SK-N-SH treated with all-trans-retinoic acid at 6 μM for 48 hours (cell line): ENCODE measurements around the gene NBEA.

Experiments used
- ATAC-seq: fragments of 200-7000 bp; cut with Tn5 transposase; 3 replicates; pipeline ENCODE4 v1.9.1; 2020; ENCODE audit warnings: mild to moderate bottlenecking, moderate library complexity
- ARNTL ChIP-seq: fragments of 450-650 bp; formaldehyde crosslinking; IDR thresholded peaks from 2 replicates; pipeline ENCODE4 v1.5.0; 2020; ENCODE audit warnings: low read depth, mild to moderate bottlenecking, moderate library complexity, borderline replicate concordance
- BACH2 ChIP-seq: fragments of 250-450 bp; sonication (Bioruptor Pico); IDR thresholded peaks from 2 replicates; pipeline ENCODE4 v1.9.0; 2021; ENCODE audit warnings: mild to moderate bottlenecking, borderline replicate concordance
- CSDC2 ChIP-seq: fragments of 250-450 bp; sonication (Bioruptor Pico); IDR thresholded peaks from 2 replicates; pipeline ENCODE4 v1.5.0; 2020; ENCODE audit warnings: mild to moderate bottlenecking, moderate library complexity
- ESRRG ChIP-seq: fragments of 250-450 bp; sonication (Bioruptor Pico); IDR thresholded peaks from 2 replicates; pipeline ENCODE4 v1.6.1; 2021; ENCODE audit warnings: mild to moderate bottlenecking
- GLIS3 ChIP-seq: fragments of 250-450 bp; sonication (Bioruptor Pico); IDR thresholded peaks from 2 replicates; pipeline ENCODE4 v1.5.0; 2020; ENCODE audit warnings: mild to moderate bottlenecking, moderate library complexity
- ISL1 ChIP-seq: fragments of 250-450 bp; sonication (Bioruptor Pico); IDR thresholded peaks from 2 replicates; pipeline ENCODE4 v2.1.2; 2022; ENCODE audit warnings: mild to moderate bottlenecking, moderate library complexity
- OSR1 ChIP-seq: fragments of 250-450 bp; sonication (Bioruptor Pico); IDR thresholded peaks from 2 replicates; pipeline ENCODE4 v1.8.0; 2022; ENCODE audit warnings: moderate library complexity, mild to moderate bottlenecking, inconsistent platforms
- PPARA ChIP-seq: fragments of 250-450 bp; sonication (Bioruptor Pico); IDR thresholded peaks from 2 replicates; pipeline ENCODE4 v1.5.0; 2020; ENCODE audit warnings: mild to moderate bottlenecking, borderline replicate concordance
- RARB ChIP-seq: fragments of 250-450 bp; sonication (Bioruptor Pico); IDR thresholded peaks from 2 replicates; pipeline ENCODE4 v1.8.0; 2021; ENCODE audit warnings: mild to moderate bottlenecking, moderate library complexity
- SNAI2 ChIP-seq: fragments of 250-450 bp; sonication (Bioruptor Pico); IDR thresholded peaks from 2 replicates; pipeline ENCODE4 v1.5.0; 2020; ENCODE audit warnings: mild to moderate bottlenecking, moderate library complexity
- TCF4 ChIP-seq: fragments of 250-450 bp; sonication (Bioruptor Pico); IDR thresholded peaks from 2 replicates; pipeline ENCODE4 v1.8.0; 2021; ENCODE audit warnings: mild to moderate bottlenecking, moderate library complexity, borderline replicate concordance
- ZC3H10 ChIP-seq: fragments of 250-450 bp; sonication (Bioruptor Pico); IDR thresholded peaks from 2 replicates; pipeline ENCODE4 v1.5.1; 2021; ENCODE audit warnings: mild to moderate bottlenecking, moderate library complexity
- ZFP3 ChIP-seq: fragments of 250-450 bp; sonication (Bioruptor Pico); IDR thresholded peaks from 2 replicates; pipeline ENCODE4 v1.5.0; 2020; ENCODE audit warnings: mild to moderate bottlenecking, moderate library complexity
- ZFP30 ChIP-seq: fragments of 450-650 bp; formaldehyde crosslinking; IDR thresholded peaks from 2 replicates; pipeline ENCODE4 v1.5.0; 2022; ENCODE audit warnings: mild to moderate bottlenecking, moderate library complexity
- ZNF565 ChIP-seq: fragments of 450-650 bp; formaldehyde crosslinking; conservative IDR thresholded peaks from 2 replicates; pipeline ENCODE4 v1.5.0; 2020; ENCODE audit warnings: low read depth, mild to moderate bottlenecking, moderate library complexity
- ZNF8 ChIP-seq: fragments of 450-650 bp; formaldehyde crosslinking; IDR thresholded peaks from 2 replicates; pipeline ENCODE4 v1.5.0; 2020; ENCODE audit warnings: mild to moderate bottlenecking, moderate library complexity
- TF ChIP-seq, protein P1 (sequence below): fragments of 250-450 bp; sonication (Bioruptor Pico); IDR thresholded peaks from 2 replicates; pipeline ENCODE4 v1.8.0; 2021; ENCODE audit warnings: low read depth, mild to moderate bottlenecking, moderate library complexity, borderline replicate concordance
- TF ChIP-seq, protein P2 (sequence below): fragments of 250-450 bp; sonication (Bioruptor Pico); IDR thresholded peaks from 2 replicates; pipeline ENCODE4 v1.5.1; 2020; ENCODE audit warnings: low read depth, mild to moderate bottlenecking, moderate library complexity
- TF ChIP-seq, protein P3 (sequence below): fragments of 250-450 bp; sonication (Bioruptor Pico); IDR thresholded peaks from 2 replicates; pipeline ENCODE4 v1.8.0; 2020; ENCODE audit warnings: mild to moderate bottlenecking, moderate library complexity, borderline replicate concordance
- TF ChIP-seq, protein P4 (sequence below): fragments of 250-450 bp; sonication (Bioruptor Pico); IDR thresholded peaks from 2 replicates; pipeline ENCODE4 v1.5.1; 2021; ENCODE audit warnings: mild to moderate bottlenecking, moderate library complexity
- TF ChIP-seq, protein P5 (sequence below): fragments of 250-450 bp; sonication (Bioruptor Pico); IDR thresholded peaks from 2 replicates; pipeline ENCODE4 v1.5.0; 2020; ENCODE audit warnings: mild to moderate bottlenecking, moderate library complexity

The NBEA gene

DNA sequence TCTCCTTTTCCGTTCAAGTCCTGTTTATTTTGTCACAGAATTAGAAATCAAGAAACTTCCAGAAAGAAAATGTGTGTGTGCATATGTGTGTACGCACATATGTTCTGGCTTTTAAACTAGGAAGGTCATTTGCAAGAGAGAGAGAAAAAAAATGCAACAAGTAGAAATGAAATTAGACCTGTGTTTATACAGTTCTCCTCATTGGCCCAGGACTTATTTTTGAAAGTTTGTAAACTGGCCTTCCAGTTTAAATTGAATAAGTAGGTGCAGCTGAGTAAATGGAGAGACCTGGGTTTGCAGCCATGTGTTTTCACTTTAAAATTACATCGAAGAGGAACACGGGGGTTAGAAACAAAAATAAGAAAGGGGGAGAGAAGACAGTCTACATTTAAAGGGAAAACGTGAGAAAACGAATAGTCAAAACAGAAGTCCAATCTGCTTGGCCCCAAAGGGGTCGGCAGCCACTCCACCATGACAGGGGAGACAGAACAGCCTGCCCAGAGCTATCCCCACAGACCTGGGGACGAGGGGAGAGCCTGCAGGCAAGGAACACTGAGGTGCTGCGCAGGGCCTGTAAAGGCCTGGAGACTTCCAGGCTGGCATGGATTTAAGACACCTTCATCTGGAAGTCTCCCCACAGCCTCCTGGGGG, 751.2 kb downstream of the NBEA start:
- ATAC-seq: peak; percentile 60
- TF ChIP-seq ISL1 (no peak), TCF4 (CRISPR knock-in tag) (peak; percentile 85)

DNA sequence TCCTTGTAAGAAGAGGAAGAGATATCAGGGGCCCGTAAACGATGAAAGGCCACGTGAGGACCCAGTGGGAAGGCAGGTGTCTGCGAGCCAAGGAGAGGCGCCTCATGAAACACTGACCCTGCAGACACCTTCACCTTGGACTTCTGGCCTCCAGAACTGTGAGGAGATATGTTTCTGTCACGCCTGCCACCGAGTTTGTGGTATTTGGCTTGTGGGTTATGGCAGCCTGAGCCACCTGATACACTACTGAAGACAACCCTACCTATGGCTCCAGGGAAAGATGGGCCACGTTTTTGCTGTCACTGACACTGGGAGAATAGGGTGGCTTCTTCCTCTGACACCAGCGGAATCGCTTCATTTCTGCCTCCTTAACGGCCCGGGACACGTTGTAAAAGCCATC, 752.0 kb downstream of the NBEA start:
- no peak for ATAC-seq
- TF ChIP-seq CSDC2 (CRISPR knock-in tag) (no peak), ISL1 (no peak), ZFP30 (no peak), TCF4 (CRISPR knock-in tag) (no peak), GLIS3 (CRISPR knock-in tag) (no peak), OSR1 (CRISPR knock-in tag) (no peak), BACH2 (CRISPR knock-in tag) (no peak), RARB (CRISPR knock-in tag) (no peak), ARNTL (no peak), ZNF8 (no peak), ZFP3 (CRISPR knock-in tag) (no peak), PPARA (no peak)
- TF ChIP-seq, protein P1, sequence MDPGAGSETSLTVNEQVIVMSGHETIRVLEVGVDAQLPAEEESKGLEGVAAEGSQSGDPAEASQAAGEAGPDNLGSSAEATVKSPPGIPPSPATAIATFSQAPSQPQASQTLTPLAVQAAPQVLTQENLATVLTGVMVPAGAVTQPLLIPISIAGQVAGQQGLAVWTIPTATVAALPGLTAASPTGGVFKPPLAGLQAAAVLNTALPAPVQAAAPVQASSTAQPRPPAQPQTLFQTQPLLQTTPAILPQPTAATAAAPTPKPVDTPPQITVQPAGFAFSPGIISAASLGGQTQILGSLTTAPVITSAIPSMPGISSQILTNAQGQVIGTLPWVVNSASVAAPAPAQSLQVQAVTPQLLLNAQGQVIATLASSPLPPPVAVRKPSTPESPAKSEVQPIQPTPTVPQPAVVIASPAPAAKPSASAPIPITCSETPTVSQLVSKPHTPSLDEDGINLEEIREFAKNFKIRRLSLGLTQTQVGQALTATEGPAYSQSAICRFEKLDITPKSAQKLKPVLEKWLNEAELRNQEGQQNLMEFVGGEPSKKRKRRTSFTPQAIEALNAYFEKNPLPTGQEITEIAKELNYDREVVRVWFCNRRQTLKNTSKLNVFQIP (CRISPR knock-in tag): no peak
- TF ChIP-seq, protein P2, sequence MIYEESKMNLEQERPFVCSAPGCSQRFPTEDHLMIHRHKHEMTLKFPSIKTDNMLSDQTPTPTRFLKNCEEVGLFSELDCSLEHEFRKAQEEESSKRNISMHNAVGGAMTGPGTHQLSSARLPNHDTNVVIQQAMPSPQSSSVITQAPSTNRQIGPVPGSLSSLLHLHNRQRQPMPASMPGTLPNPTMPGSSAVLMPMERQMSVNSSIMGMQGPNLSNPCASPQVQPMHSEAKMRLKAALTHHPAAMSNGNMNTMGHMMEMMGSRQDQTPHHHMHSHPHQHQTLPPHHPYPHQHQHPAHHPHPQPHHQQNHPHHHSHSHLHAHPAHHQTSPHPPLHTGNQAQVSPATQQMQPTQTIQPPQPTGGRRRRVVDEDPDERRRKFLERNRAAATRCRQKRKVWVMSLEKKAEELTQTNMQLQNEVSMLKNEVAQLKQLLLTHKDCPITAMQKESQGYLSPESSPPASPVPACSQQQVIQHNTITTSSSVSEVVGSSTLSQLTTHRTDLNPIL (CRISPR knock-in tag): no peak
- TF ChIP-seq, protein P3, sequence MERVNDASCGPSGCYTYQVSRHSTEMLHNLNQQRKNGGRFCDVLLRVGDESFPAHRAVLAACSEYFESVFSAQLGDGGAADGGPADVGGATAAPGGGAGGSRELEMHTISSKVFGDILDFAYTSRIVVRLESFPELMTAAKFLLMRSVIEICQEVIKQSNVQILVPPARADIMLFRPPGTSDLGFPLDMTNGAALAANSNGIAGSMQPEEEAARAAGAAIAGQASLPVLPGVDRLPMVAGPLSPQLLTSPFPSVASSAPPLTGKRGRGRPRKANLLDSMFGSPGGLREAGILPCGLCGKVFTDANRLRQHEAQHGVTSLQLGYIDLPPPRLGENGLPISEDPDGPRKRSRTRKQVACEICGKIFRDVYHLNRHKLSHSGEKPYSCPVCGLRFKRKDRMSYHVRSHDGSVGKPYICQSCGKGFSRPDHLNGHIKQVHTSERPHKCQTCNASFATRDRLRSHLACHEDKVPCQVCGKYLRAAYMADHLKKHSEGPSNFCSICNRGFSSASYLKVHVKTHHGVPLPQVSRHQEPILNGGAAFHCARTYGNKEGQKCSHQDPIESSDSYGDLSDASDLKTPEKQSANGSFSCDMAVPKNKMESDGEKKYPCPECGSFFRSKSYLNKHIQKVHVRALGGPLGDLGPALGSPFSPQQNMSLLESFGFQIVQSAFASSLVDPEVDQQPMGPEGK (CRISPR knock-in tag): no peak

DNA sequence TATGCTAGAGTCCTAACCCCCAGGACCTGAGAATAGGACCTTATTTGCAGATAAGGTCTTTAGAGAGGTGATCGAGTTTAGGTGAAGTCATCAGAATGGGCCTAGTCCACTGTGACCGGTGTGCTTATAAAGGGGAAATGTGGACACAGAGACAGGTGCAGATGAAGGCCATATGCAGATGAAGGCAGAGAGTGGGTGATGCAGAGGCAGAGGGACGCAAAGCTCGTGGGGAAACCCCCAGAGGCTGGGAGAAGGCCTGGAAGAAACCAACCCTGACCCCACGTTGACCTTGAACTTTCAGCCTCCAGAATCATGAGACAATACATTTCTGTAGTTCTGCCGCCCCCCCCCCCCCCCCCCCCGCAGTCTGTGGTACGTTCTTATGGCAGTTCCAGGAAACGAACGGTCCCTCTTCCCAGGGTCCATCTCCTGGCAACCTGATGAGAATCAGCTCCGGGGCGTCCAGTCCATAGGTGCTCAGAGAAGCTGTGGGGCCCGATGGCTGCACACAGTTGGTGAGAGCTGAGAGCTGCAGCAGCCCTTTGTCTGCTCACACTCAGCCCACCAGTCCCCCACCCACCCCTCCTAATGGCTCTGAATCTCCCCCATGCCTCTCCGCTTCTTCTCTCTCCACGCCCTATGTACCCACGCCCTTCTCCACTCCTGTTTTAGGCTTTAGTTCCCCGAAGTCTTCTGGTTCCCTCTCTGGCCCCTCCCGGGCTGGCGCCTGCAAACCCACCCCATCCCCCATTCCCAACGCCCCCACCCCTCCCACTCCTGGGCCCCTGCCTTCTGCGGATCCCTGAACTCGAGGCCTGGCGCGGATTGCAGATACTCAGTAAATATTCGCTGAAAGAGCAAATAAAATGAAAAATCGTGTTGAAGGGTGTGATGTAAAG, 752.7 kb downstream of the NBEA start:
- no peak for TF ChIP-seq GLIS3 (CRISPR knock-in tag)
- no peak for TF ChIP-seq ESRRG (CRISPR knock-in tag)
- no peak for TF ChIP-seq OSR1 (CRISPR knock-in tag)
- no peak for TF ChIP-seq ZNF565 (CRISPR knock-in tag)
- TF ChIP-seq BACH2 (CRISPR knock-in tag): no peak
- TF ChIP-seq, protein P1 (CRISPR knock-in tag): no peak
- TF ChIP-seq ZC3H10 (CRISPR knock-in tag): no peak
- TF ChIP-seq RARB (CRISPR knock-in tag): no peak
- no peak for TF ChIP-seq ISL1
- TF ChIP-seq PPARA: no peak
- no peak for TF ChIP-seq SNAI2 (CRISPR knock-in tag)
- TF ChIP-seq ZNF8: no peak
- no peak for ATAC-seq

DNA sequence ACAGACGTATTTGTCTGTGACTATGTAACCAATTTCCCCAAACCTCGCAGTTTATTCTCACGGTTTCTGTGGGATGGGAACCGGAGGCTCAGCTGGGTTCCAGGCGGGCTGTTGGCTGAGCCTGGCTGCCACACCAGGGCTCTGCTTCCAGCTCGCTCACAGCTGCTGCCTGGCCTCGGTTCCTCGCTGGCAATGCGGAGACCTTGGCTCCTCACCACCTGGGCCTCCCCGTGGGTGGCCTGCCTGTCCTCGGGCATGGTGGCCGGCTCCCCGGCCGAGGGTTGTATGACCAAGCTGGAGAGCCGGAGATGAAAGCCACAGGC, 753.3 kb downstream of the NBEA start:
- ATAC-seq: no peak
- TF ChIP-seq, protein P4, sequence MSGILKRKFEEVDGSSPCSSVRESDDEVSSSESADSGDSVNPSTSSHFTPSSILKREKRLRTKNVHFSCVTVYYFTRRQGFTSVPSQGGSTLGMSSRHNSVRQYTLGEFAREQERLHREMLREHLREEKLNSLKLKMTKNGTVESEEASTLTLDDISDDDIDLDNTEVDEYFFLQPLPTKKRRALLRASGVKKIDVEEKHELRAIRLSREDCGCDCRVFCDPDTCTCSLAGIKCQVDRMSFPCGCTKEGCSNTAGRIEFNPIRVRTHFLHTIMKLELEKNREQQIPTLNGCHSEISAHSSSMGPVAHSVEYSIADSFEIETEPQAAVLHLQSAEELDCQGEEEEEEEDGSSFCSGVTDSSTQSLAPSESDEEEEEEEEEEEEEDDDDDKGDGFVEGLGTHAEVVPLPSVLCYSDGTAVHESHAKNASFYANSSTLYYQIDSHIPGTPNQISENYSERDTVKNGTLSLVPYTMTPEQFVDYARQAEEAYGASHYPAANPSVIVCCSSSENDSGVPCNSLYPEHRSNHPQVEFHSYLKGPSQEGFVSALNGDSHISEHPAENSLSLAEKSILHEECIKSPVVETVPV (CRISPR knock-in tag): no peak
- TF ChIP-seq ESRRG (CRISPR knock-in tag): no peak
- TF ChIP-seq ZC3H10 (CRISPR knock-in tag): no peak
- no peak for TF ChIP-seq OSR1 (CRISPR knock-in tag)
- no peak for TF ChIP-seq ISL1
- TF ChIP-seq PPARA: no peak
- TF ChIP-seq, protein P2 (CRISPR knock-in tag): no peak
- no peak for TF ChIP-seq CSDC2 (CRISPR knock-in tag)
- no peak for TF ChIP-seq ZNF8
- no peak for TF ChIP-seq BACH2 (CRISPR knock-in tag)
- TF ChIP-seq ZFP30: no peak
- TF ChIP-seq, protein P5, sequence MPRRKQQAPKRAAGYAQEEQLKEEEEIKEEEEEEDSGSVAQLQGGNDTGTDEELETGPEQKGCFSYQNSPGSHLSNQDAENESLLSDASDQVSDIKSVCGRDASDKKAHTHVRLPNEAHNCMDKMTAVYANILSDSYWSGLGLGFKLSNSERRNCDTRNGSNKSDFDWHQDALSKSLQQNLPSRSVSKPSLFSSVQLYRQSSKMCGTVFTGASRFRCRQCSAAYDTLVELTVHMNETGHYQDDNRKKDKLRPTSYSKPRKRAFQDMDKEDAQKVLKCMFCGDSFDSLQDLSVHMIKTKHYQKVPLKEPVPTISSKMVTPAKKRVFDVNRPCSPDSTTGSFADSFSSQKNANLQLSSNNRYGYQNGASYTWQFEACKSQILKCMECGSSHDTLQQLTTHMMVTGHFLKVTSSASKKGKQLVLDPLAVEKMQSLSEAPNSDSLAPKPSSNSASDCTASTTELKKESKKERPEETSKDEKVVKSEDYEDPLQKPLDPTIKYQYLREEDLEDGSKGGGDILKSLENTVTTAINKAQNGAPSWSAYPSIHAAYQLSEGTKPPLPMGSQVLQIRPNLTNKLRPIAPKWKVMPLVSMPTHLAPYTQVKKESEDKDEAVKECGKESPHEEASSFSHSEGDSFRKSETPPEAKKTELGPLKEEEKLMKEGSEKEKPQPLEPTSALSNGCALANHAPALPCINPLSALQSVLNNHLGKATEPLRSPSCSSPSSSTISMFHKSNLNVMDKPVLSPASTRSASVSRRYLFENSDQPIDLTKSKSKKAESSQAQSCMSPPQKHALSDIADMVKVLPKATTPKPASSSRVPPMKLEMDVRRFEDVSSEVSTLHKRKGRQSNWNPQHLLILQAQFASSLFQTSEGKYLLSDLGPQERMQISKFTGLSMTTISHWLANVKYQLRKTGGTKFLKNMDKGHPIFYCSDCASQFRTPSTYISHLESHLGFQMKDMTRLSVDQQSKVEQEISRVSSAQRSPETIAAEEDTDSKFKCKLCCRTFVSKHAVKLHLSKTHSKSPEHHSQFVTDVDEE (CRISPR knock-in tag): no peak
